ENCODE data around the gene ACTG1. TPM values are rescaled to one million over a fixed set of nuclear protein-coding genes. Genes with fewer than 3 reads are reported as not detected.

The ACTG1 gene
- total RNA-seq, 1 donor from 2014 or later = 4,184 TPM

- no peak for TF ChIP-seq CTCF (IDR thresholded peaks at IDR 0.05; ENCODE audit: unreplicated experiment)
- no peaks in the 10 kb centered on the region for H3K9me3 Mint-ChIP-seq (ENCODE audit: unreplicated experiment)
- no peak overlapping the region for H3K27ac Mint-ChIP-seq (ENCODE audit: unreplicated experiment)
- no peaks in the 10 kb centered on the region for H3K4me1 Mint-ChIP-seq (ENCODE audit: unreplicated experiment)
- DNase-seq (ENCODE audit: low spot score) = no peak
- H3K27me3 Mint-ChIP-seq (ENCODE audit: unreplicated experiment) = no peaks in the 10 kb centered on the region
- no peak overlapping the region for H3K4me3 Mint-ChIP-seq (ENCODE audit: unreplicated experiment)
- H3K36me3 Mint-ChIP-seq (ENCODE audit: low read depth, unreplicated experiment) = no peaks in the 10 kb centered on the region
Observed at GRCh38 chr17:81468770-81469121, 43.9 kb downstream of the ACTG1 start.

- H3K9me3 Mint-ChIP-seq (ENCODE audit: unreplicated experiment) = no peaks in the 10 kb centered on the region
Observed at GRCh38 chr17:81468111-81468769, 44.4 kb downstream of the ACTG1 start.

GRCh38 chr17:81466564-81467472 is 45.8 kb downstream of the ACTG1 start:
- no peaks in the 10 kb centered on the region for H3K9me3 Mint-ChIP-seq (ENCODE audit: unreplicated experiment)
- H3K36me3 Mint-ChIP-seq (ENCODE audit: low read depth, unreplicated experiment) = no peaks in the 10 kb centered on the region
- no peaks in the 10 kb centered on the region for H3K4me1 Mint-ChIP-seq (ENCODE audit: unreplicated experiment)
- no peak for DNase-seq (ENCODE audit: low spot score)
- TF ChIP-seq CTCF (IDR thresholded peaks at IDR 0.05; ENCODE audit: unreplicated experiment) = no peak
- H3K4me3 Mint-ChIP-seq (ENCODE audit: unreplicated experiment) = no peak overlapping the region
- no peak overlapping the region for H3K27ac Mint-ChIP-seq (ENCODE audit: unreplicated experiment)
- no peaks in the 10 kb centered on the region for H3K27me3 Mint-ChIP-seq (ENCODE audit: unreplicated experiment)

More at GRCh38 chr17:81468111-81468769, 44.4 kb downstream of the ACTG1 start:
- Mint-ChIP-seq H3K27me3 (ENCODE audit: unreplicated experiment) (no peaks in the 10 kb centered on the region), H3K36me3 (ENCODE audit: low read depth, unreplicated experiment) (no peaks in the 10 kb centered on the region), H3K4me1 (ENCODE audit: unreplicated experiment) (no peaks in the 10 kb centered on the region), H3K4me3 (ENCODE audit: unreplicated experiment) (no peak overlapping the region), H3K27ac (ENCODE audit: unreplicated experiment) (no peak overlapping the region)
- TF ChIP-seq CTCF (IDR thresholded peaks at IDR 0.05; ENCODE audit: unreplicated experiment) = no peak
- no peak for DNase-seq (ENCODE audit: low spot score)

- H3K4me3 Mint-ChIP-seq (ENCODE audit: unreplicated experiment) = no peak overlapping the region
- H3K4me1 Mint-ChIP-seq (ENCODE audit: unreplicated experiment) = no peaks in the 10 kb centered on the region
- no peak for TF ChIP-seq CTCF (IDR thresholded peaks at IDR 0.05; ENCODE audit: unreplicated experiment)
- no peak for DNase-seq (ENCODE audit: low spot score)
- no peaks in the 10 kb centered on the region for H3K27me3 Mint-ChIP-seq (ENCODE audit: unreplicated experiment)
- no peak overlapping the region for H3K27ac Mint-ChIP-seq (ENCODE audit: unreplicated experiment)
- no peaks in the 10 kb centered on the region for H3K9me3 Mint-ChIP-seq (ENCODE audit: unreplicated experiment)
- no peaks in the 10 kb centered on the region for H3K36me3 Mint-ChIP-seq (ENCODE audit: low read depth, unreplicated experiment)
Observed at GRCh38 chr17:81465910-81466309, 46.7 kb downstream of the ACTG1 start.

DNA sequence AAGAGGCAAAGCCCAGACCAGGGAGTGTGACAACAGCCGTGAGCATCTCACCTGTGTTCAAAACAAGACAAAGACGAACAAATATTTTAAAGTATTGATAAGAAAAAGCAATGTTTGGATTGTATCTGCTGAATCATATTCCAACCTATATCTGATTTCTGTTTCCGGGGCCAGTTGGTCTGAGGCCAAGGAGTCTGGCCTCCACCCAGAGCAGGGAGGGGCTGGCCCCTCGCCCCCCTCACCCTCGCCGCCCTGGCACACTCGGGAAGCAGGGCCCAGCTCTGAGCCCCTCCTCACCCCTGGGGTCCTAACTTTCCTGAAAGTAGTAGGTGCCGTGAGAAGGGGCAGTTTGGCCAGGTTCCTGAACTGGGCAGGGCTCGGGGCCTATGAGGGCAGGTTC is 48.0 kb downstream of the ACTG1 start:
- Mint-ChIP-seq H3K4me3 (ENCODE audit: unreplicated experiment) (no peak overlapping the region), H3K36me3 (ENCODE audit: low read depth, unreplicated experiment) (no peaks in the 10 kb centered on the region), H3K9me3 (ENCODE audit: unreplicated experiment) (no peaks in the 10 kb centered on the region), H3K4me1 (ENCODE audit: unreplicated experiment) (no peaks in the 10 kb centered on the region), H3K27ac (ENCODE audit: unreplicated experiment) (no peak overlapping the region), H3K27me3 (ENCODE audit: unreplicated experiment) (no peaks in the 10 kb centered on the region)
- no peak for DNase-seq (ENCODE audit: low spot score)
- no peak for TF ChIP-seq CTCF (IDR thresholded peaks at IDR 0.05; ENCODE audit: unreplicated experiment)
